Choroid plexus epithelial cell (primary cell): ENCODE measurements around the gene CIC.

Experiments
- DNase-seq: peaks from one replicate; pipeline ENCODE4 v3.0.0-alpha.2; 2010; ENCODE audit warnings: low read depth
- H3K4me3 ChIP-seq: 2 replicates; pipeline ENCODE4 v1.5.1; 2011; ENCODE audit warnings: low read depth, mild to moderate bottlenecking, control low read depth, low read length, moderate library complexity
- TF ChIP-seq, protein P1 (sequence below): conservative IDR thresholded peaks from 2 replicates; pipeline ENCODE4 v1.5.1; 2011; ENCODE audit warnings: low read depth, mild to moderate bottlenecking, control low read depth, inconsistent platforms, low read length, moderate library complexity

CIC gene

DNA sequence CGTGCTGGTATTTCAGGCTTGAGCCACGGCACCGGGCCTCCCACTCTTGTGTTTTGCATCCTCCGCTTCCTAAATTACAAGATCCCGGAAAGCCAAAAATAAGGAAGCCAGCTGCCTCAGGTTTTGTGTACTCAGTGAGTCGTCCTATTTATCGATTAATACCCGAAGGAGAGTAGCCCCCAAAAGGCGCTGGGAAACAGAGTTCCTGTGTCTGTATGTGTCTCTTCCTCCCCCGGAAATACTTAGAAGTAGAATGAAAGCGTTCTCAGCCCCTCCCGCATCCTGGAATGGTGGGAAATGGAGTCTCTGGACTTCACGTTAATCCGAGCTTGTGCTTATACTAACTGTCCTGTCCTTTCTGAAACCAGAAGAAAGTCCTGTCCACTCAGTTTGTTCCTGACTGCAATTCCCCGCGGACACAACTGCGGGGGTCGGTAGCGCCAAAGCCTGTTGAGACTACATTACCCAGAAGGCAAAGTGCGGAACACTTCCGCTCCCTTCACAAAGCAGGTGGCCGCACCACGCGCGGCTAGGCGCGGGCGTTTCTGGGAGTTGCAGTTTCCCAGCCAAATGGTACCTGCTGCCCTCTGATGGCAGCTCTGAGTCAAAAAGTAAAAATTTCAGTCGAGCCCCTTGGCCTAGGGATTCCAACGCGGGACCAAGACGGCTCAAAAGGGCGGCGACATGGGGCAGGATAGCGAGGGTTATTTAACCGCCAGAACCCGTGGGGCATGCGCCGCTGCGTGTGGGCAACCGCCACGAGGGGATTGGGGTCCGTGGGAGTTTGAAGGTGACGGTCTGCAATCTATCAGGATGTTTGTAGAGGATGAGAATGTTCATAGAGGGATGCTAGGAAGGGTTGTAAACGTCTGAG lies 24.5 kb upstream of the CIC start:
- peak; percentile 95 for DNase-seq
- TF ChIP-seq, protein P1, sequence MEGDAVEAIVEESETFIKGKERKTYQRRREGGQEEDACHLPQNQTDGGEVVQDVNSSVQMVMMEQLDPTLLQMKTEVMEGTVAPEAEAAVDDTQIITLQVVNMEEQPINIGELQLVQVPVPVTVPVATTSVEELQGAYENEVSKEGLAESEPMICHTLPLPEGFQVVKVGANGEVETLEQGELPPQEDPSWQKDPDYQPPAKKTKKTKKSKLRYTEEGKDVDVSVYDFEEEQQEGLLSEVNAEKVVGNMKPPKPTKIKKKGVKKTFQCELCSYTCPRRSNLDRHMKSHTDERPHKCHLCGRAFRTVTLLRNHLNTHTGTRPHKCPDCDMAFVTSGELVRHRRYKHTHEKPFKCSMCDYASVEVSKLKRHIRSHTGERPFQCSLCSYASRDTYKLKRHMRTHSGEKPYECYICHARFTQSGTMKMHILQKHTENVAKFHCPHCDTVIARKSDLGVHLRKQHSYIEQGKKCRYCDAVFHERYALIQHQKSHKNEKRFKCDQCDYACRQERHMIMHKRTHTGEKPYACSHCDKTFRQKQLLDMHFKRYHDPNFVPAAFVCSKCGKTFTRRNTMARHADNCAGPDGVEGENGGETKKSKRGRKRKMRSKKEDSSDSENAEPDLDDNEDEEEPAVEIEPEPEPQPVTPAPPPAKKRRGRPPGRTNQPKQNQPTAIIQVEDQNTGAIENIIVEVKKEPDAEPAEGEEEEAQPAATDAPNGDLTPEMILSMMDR, result peak; percentile 75
- H3K4me3 ChIP-seq, result peak overlapping the region; percentile 60

DNA sequence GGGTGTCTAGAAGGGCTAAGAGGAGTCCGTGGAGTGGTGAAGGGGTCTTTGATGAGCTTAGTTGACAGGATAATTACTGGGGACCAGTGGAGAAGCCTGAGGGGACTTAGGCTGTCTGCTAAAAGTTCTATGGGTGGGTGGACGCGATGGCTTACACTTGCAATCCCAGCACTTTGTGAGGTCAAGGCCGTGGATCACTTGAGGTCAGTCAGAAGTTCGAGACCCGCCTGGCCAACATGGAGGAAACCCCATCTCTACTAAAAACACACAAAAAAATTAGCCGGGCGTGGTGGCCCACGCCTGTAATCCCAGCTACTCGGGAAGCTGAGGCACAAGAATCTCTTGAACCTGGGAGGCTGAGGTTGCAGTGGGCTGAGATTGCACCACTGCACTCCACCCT lies 23.8 kb upstream of the CIC start:
- DNase-seq, result no peak
- TF ChIP-seq, protein P1, result no peak
- no peak overlapping the region for H3K4me3 ChIP-seq

DNA sequence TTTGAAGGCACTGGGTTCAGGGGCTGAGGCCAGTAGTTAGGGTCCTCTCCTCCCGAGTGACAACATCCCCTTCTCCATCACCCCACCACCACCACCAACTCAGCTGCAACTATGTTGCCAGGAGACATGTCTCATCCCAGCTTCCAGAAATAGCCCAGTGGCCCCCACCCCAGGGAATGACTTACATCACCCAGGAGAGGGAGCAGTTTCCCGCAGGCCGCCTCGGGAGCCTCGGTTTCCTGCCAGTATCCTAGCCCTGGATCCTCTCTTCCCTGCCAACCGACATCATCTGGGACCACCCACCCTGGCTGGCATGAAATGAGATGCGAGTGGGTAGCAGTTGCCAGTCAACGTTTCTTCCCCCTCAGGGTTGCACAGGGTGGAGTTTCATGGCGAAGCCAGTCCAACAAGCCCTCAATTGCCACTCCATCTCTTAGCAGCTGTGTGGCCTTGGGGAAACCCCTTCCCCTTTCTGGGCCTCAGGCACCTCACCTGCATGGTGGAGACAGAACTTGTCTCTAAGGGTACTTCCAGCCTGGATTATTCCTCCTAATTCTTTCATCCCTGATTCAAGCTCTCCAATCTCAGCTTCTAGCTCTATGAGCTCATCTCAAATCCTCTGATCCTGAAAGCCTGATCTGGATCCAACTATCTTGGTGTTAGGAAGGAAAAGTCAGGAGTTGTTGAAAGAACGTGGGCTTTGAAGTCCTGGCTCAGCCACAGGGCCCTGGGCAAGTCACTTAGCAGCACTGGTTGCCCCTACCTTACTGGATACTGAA lies 22.7 kb upstream of the CIC start:
- TF ChIP-seq, protein P1, result peak; percentile 81
- peak; percentile 83 for DNase-seq
- H3K4me3 ChIP-seq, result no peak overlapping the region

DNA sequence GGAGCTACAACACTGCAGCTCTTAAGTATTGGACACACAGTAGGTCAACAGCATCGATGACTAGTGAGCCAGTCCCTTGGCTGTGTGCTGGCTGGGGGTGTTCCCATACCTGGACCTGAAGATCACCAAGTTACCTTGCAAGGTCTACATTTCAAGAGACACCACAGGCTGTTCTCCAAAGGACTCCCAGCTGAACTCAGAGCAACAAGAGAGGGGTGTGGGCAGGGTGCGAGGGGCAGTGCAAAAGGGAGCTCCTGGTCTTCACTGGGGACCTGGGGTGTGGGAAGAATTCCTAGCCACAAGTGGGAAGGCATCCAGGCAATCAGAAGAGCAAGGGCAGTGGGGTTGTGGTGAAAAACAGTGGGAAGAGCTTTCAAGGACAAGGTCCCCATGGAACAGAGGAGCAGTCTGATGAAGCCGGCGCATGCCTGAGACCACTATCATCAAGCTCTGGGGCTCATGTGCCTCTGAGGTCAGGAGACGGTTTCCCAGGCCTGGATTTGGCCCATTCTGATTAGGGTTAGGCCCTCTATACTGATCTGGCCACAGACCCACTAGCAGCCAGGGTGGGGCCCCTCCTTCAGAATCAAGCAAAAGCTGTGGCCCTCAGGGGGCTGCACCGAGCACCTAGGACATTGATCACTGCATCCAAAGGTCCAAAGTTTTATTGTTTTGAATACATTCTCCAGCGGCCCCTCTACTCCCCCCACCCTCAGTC lies 22.0 kb upstream of the CIC start:
- no peak for DNase-seq
- H3K4me3 ChIP-seq, result no peak overlapping the region
- TF ChIP-seq, protein P1, result no peak

DNA sequence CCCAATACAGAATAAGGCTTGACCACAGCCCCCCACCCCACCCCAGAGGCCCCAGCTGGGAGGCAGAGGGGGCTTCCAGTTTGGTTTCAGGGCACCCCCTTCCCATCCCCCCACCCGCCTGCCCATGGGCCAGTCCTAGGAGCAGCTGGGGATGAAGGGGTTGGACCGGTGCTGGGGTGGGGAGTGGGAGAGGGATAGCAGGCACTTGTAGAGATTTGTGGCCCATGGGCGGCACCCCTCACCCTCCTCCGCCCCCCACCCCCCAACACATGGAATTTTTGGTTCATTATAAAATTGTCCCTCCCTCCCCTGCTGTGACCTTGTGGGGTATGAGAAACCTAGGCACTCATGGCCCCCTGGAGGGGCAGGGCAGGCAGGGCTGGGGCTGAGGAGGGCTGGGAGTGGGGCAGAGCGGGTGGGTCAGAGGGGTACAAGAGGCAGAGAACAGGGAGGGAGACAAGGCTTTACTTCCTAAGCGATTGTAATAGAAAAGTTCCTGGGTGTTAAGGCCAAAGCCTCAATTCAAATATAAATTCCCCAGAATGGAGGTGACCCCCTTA lies 21.3 kb upstream of the CIC start:
- H3K4me3 ChIP-seq, result no peak overlapping the region

More for the DNA sequence above, 21.3 kb upstream of the CIC start:
- TF ChIP-seq, protein P1, result no peak
- DNase-seq, result no peak
